A549 (cell line): ENCODE measurements around the gene DISP2. TPM values are rescaled to one million over a fixed set of nuclear protein-coding genes. Genes with fewer than 3 reads are reported as not detected.

Experiments
- ATAC-seq, 2 experiments: fragments of 200-7000 bp in 1 of 2; fragments of >200 bp in 1 of 2; cut with Nextera tagmentation in 1 of 2; cut with Tn5 transposase in 1 of 2; 3 replicates each; pipeline versions ENCODE4 v1.8.0 to v1.9.1; 2018 to 2020; ENCODE audit warnings: mild to moderate bottlenecking in 1 of 2, moderate library complexity in 1 of 2
- CTCF ChIA-PET: fragments of 300-600 bp; sonication (Branson Sonifier 250); formaldehyde crosslinking; extraction: SDS; loops from one replicate; lab custom pipeline; 2021; ENCODE audit warnings: antibody characterized with exemption, inconsistent platforms; lab: Yijun Ruan, JAX
- POLR2A ChIA-PET: fragments of 350-600 bp; formaldehyde crosslinking; extraction: SDS; loops from one replicate; lab custom pipeline; 2021; ENCODE audit warnings: antibody characterized with exemption, inconsistent platforms; lab: Yijun Ruan, JAX
- DNase-seq, 2 experiments: peaks; one replicate each; pipeline versions ENCODE4 v3.0.0 to v3.0.0-alpha.2; 2011 to 2016; ENCODE audit warnings: low read depth in 1 of 2, low spot score in 1 of 2
- FAIRE-seq: peaks from 2 replicates; lab custom pipeline; 2011; peaks lifted over from hg19 to GRCh38; lab: Jason Lieb, UNC
- H3K27ac ChIP-seq, 2 experiments: fragments of >200 bp; sonication (Bioruptor Twin); formaldehyde crosslinking; 3 replicates each; pipeline ENCODE4 v1.5.1; 2016 to 2017
- H3K4me1 ChIP-seq: fragments of >200 bp; sonication (Bioruptor Twin); formaldehyde crosslinking; 3 replicates; pipeline ENCODE4 v1.6.1; 2016
- H3K4me2 ChIP-seq: fragments of >200 bp; sonication (Bioruptor Twin); formaldehyde crosslinking; 3 replicates; pipeline ENCODE4 v1.6.1; 2016
- H3K4me3 ChIP-seq: fragments of >200 bp; sonication (Bioruptor Twin); formaldehyde crosslinking; 3 replicates; pipeline ENCODE4 v1.5.1; 2016
- H3K9me3 ChIP-seq: fragments of >200 bp; sonication (Bioruptor Twin); formaldehyde crosslinking; 3 replicates; pipeline ENCODE4 v1.6.1; 2016
- ATOH8 ChIP-seq: fragments of 250-450 bp; sonication (Bioruptor Pico); IDR thresholded peaks from 2 replicates; pipeline ENCODE4 v1.5.0; 2020; ENCODE audit warnings: low read depth, mild to moderate bottlenecking, moderate library complexity
- BHLHE40 ChIP-seq: IDR thresholded peaks from 2 replicates; pipeline ENCODE4 v1.6.1; 2012; ENCODE audit warnings: low read depth, low read length, inconsistent platforms
- CBX2 ChIP-seq: fragments of 200-600 bp; sonication (generic); IDR thresholded peaks from 2 replicates; pipeline ENCODE4 v1.6.1; 2016; ENCODE audit warnings: low read depth, mild to moderate bottlenecking, borderline replicate concordance
- CBX8 ChIP-seq: fragments of 200-600 bp; sonication (generic); IDR thresholded peaks from 2 replicates; pipeline ENCODE4 v1.6.1; 2016
- CEBPB ChIP-seq, 2 experiments: fragments of >200 bp in 1 of 2; sonication (Bioruptor Twin) in 1 of 2; formaldehyde crosslinking in 1 of 2; IDR thresholded peaks; 2 replicates each; pipeline ENCODE4 v1.6.1; 2012 to 2016
- CHD2 ChIP-seq: fragments of 150-350 bp; IDR thresholded peaks from 2 replicates; pipeline ENCODE4 v1.6.1; 2014; ENCODE audit warnings: low read length; ENCODE audit not compliant: partially characterized antibody
- CHD4 ChIP-seq: fragments of 200-600 bp; sonication (generic); IDR thresholded peaks from 2 replicates; pipeline ENCODE4 v1.6.1; 2016; ENCODE audit warnings: antibody characterized with exemption, mild to moderate bottlenecking, borderline replicate concordance
- E2F6 ChIP-seq: IDR thresholded peaks from 2 replicates; pipeline ENCODE4 v1.6.1; 2012; ENCODE audit warnings: low read depth, borderline replicate concordance
- EHMT2 ChIP-seq: fragments of 200-600 bp; sonication (generic); IDR thresholded peaks from 2 replicates; pipeline ENCODE4 v1.6.1; 2016; ENCODE audit warnings: antibody characterized with exemption, low read depth, mild to moderate bottlenecking, moderate library complexity
- FOXS1 ChIP-seq: fragments of 250-450 bp; sonication (Bioruptor Pico); IDR thresholded peaks from 2 replicates; pipeline ENCODE4 v1.5.0; 2020; ENCODE audit warnings: mild to moderate bottlenecking, moderate library complexity
- GATA3 ChIP-seq: IDR thresholded peaks from 2 replicates; pipeline ENCODE4 v1.6.1; 2012; ENCODE audit warnings: borderline replicate concordance
- HOXA7 ChIP-seq: fragments of 250-450 bp; sonication (Bioruptor Pico); IDR thresholded peaks from 2 replicates; pipeline ENCODE4 v1.5.0; 2020; ENCODE audit warnings: mild to moderate bottlenecking, moderate library complexity
- HOXB5 ChIP-seq: fragments of 250-450 bp; sonication (Bioruptor Pico); IDR thresholded peaks from 2 replicates; pipeline ENCODE4 v1.5.0; 2020; ENCODE audit warnings: mild to moderate bottlenecking, moderate library complexity
- JUN ChIP-seq, 2 experiments: fragments of >200 bp; sonication (Bioruptor Twin); formaldehyde crosslinking; IDR thresholded peaks; 2 replicates in 1 of 2; 3 replicates in 1 of 2; pipeline ENCODE4 v1.6.1; 2016 to 2017
- KDM1A ChIP-seq: fragments of 200-600 bp; sonication (generic); IDR thresholded peaks from 2 replicates; pipeline ENCODE4 v1.6.1; 2016; ENCODE audit warnings: low read depth, mild to moderate bottlenecking
- MAZ ChIP-seq: fragments of 150-350 bp; IDR thresholded peaks from 2 replicates; pipeline ENCODE4 v1.6.1; 2014; ENCODE audit warnings: antibody characterized with exemption, low read depth, low read length, borderline replicate concordance
- NPAS2 ChIP-seq: fragments of 250-450 bp; sonication (Bioruptor Pico); IDR thresholded peaks from 2 replicates; pipeline ENCODE4 v1.8.0; 2022; ENCODE audit warnings: mild to moderate bottlenecking, moderate library complexity, borderline replicate concordance
- PBX3 ChIP-seq: IDR thresholded peaks from 2 replicates; pipeline ENCODE4 v1.6.1; 2012
- PHF8 ChIP-seq: fragments of 200-600 bp; sonication (generic); IDR thresholded peaks from 2 replicates; pipeline ENCODE4 v1.6.1; 2016; ENCODE audit warnings: low read depth, mild to moderate bottlenecking, antibody characterized with exemption, moderate library complexity, borderline replicate concordance
- POLR2A ChIP-seq: IDR thresholded peaks from 2 replicates; pipeline ENCODE4 v1.6.1; 2012; ENCODE audit warnings: mild to moderate bottlenecking, low read length
- POLR2AphosphoS2 ChIP-seq: conservative IDR thresholded peaks from 2 replicates; pipeline ENCODE4 v1.6.1; 2012; ENCODE audit warnings: low read length, improper control_type of control experiment, inconsistent platforms
- RAD21 ChIP-seq, 2 experiments: fragments of >200 bp in 1 of 2; sonication (Bioruptor Twin) in 1 of 2; formaldehyde crosslinking in 1 of 2; IDR thresholded peaks in 1 of 2; conservative IDR thresholded peaks in 1 of 2; 2 replicates in 1 of 2; 3 replicates in 1 of 2; pipeline ENCODE4 v1.6.1; 2012 to 2018; ENCODE audit warnings: inconsistent platforms in 1 of 2
- RARB ChIP-seq: fragments of 250-450 bp; sonication (Bioruptor Pico); IDR thresholded peaks from 2 replicates; pipeline ENCODE4 v1.8.0; 2021; ENCODE audit warnings: mild to moderate bottlenecking, moderate library complexity
- REST ChIP-seq: fragments of 200-600 bp; sonication (generic); IDR thresholded peaks from 2 replicates; pipeline ENCODE4 v1.6.1; 2016; ENCODE audit warnings: antibody characterized with exemption, mild to moderate bottlenecking, moderate library complexity
- SMC3 ChIP-seq: fragments of >200 bp; sonication (Bioruptor Twin); formaldehyde crosslinking; IDR thresholded peaks from 3 replicates; pipeline ENCODE4 v1.6.1; 2018; ENCODE audit warnings: inconsistent platforms
- USF2 ChIP-seq: fragments of 450-650 bp; IDR thresholded peaks from 2 replicates; pipeline ENCODE4 v1.6.1; 2014; ENCODE audit warnings: antibody characterized with exemption
- ZFP36 ChIP-seq: fragments of 450-650 bp; IDR thresholded peaks from 2 replicates; pipeline ENCODE4 v1.6.1; 2014; ENCODE audit warnings: borderline replicate concordance; ENCODE audit not compliant: partially characterized antibody
- ZNF302 ChIP-seq: fragments of 250-450 bp; sonication (Bioruptor Pico); IDR thresholded peaks from 2 replicates; pipeline ENCODE4 v1.9.0; 2021; ENCODE audit warnings: inconsistent platforms, mild to moderate bottlenecking, moderate library complexity
- WGBS: methylation state at CpG from one replicate; pipeline ENCODE4 v1.1.6; 2017; ENCODE audit errors: missing lambda C conversion rate; 5-methylcytosine and 5-hydroxymethylcytosine counted together
- polyA plus RNA-seq, 4 experiments: library from polyadenylated mRNA; depleted of rRNA in 3 of 4; stranded (reverse); fragments of >200 nt; fragmentation: RNase III in 1 of 4; extraction: RNeasy Plus Mini Kit Qiagen cat#74134 plus additional on column Dnase treatment in 1 of 4; gene quantifications; 2 replicates in 3 of 4; 3 replicates in 1 of 4; pipeline ENCODE4 v1.2.3, GENCODE V29; 2011 to 2017

DISP2 gene
- polyA plus RNA-seq, 2 of the 4 experiments (the other 2 are of a cell fraction): 0.26 to 0.56 TPM

- TF ChIP-seq JUN (IDR thresholded peaks at IDR 0.05) (peak; percentile 22 to 58; a peak in 1 of 5 replicates), POLR2AphosphoS2 (no peak), ZNF302 (CRISPR knock-in tag) (no peak), CBX8 (no peak), CBX2 (no peak), ATOH8 (CRISPR knock-in tag) (no peak), REST (no peak), E2F6 (no peak), BHLHE40 (no peak), RAD21 (conservative IDR thresholded peaks at IDR 0.05 in 1 of 2, IDR thresholded peaks at IDR 0.05 in 1 of 2) (no peak), SMC3 (no peak), MAZ (no peak), FOXS1 (CRISPR knock-in tag) (no peak), PHF8 (peak; percentile 58), HOXA7 (CRISPR knock-in tag) (no peak), USF2 (0 out of 2 replicates have a peak, but pooled peaks have one; percentile 8), CHD2 (no peak)
- TF ChIP-seq, all 56 proteins: peak for 6
Measured at GRCh38 chr15:40382580-40383456, 24.8 kb downstream of the DISP2 start, which contains the start of gene KNSTRN (continued).

GRCh38 chr15:40386480-40386879 lies 28.5 kb downstream of the DISP2 start:
- CTCF ChIA-PET: interaction anchor here (1.2 to 3.0 kb wide), 4 partner anchors 17 to 112 kb away, joined by 3 to 13 read pairs (median 4); no protein-coding TSS in a partner anchor
- FAIRE-seq: no peak
- Histone ChIP-seq H3K4me1 (peaks cover 13% of the 10 kb centered on the region; the same call in 2 of the 3 replicates), H3K4me3 (no peak overlapping the region), H3K27ac (no peak overlapping the region), H3K9me3 (no peaks in the 10 kb centered on the region), H3K4me2 (no peak overlapping the region)
- DNase-seq: no peak
- WGBS: 95% methylated on average over 3 of the region's 3 CpGs
- POLR2A ChIA-PET: interaction anchor here (0.6 kb wide), 1 partner anchor 31 kb away, joined by 3 read pairs; no protein-coding TSS in a partner anchor
- TF ChIP-seq CHD2 (no peak), EHMT2 (no peak), SMC3 (no peak), CEBPB (IDR thresholded peaks at IDR 0.05) (no peak), CHD4 (no peak), JUN (IDR thresholded peaks at IDR 0.05) (no peak), PHF8 (no peak), KDM1A (no peak), HOXA7 (CRISPR knock-in tag) (no peak), HOXB5 (no peak), RAD21 (conservative IDR thresholded peaks at IDR 0.05 in 1 of 2, IDR thresholded peaks at IDR 0.05 in 1 of 2) (no peak), GATA3 (no peak), RARB (no peak), ZFP36 (no peak), POLR2A (no peak), BHLHE40 (no peak), CBX8 (no peak), NPAS2 (no peak), PBX3 (no peak)
- ATAC-seq: no peak
